ENCODE measurements around the gene MANF.
"Not testable (repeated sequence)": the region's sequence is repeated elsewhere in the genome, so short reads cannot be mapped to it uniquely, and the experiment has no call there.

Gene MANF

DNA sequence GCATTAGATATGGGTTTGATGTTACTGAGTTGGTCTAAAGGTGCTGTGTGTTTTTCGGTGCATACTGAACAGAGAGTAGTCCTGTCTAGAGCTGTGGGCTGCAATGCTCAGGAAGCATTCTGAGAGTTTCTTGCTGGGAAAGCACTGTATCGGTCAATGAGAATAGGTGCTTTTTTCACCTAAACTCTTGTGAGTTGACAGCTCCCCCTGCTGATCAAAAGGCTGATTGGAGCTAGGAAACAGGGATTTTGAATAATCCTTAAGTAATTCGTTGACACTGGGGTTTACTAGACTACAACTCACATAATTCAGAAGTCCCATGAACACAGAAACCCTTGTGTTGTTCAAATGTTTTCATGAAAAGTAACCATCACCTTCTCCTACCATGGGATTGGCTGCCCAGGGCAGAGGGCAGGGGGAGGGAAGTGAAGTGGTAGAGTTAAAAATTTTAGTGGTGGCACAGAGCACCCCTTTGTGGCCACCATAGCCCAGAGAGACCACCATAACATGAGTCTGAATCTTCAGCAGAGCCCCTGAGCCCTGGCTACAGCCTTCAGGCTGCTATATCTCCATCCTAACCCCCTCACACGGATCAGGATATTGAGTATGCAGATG is 13.0 kb upstream of the MANF start:
- H3K27ac ChIP-seq: no peak overlapping the region
- no peak for DNase-seq (ENCODE audit: low read depth, low spot score)

GRCh38 chr3:51373658-51374421 is 11.3 kb upstream of the MANF start:
- H3K27ac ChIP-seq: no peak overlapping the region
- DNase-seq (ENCODE audit: low read depth, low spot score): no peak

GRCh38 chr3:51374456-51374855 is 10.6 kb upstream of the MANF start:
- H3K27ac ChIP-seq: no peak overlapping the region
- no peak for DNase-seq (ENCODE audit: low read depth, low spot score)

GRCh38 chr3:51375136-51375535 is 10.0 kb upstream of the MANF start:
- no peak for DNase-seq (ENCODE audit: low read depth, low spot score)
- no peak overlapping the region for H3K27ac ChIP-seq

GRCh38 chr3:51375571-51375970 is 9.5 kb upstream of the MANF start:
- DNase-seq (ENCODE audit: low read depth, low spot score): no peak
- H3K27ac ChIP-seq: no peak overlapping the region

DNA sequence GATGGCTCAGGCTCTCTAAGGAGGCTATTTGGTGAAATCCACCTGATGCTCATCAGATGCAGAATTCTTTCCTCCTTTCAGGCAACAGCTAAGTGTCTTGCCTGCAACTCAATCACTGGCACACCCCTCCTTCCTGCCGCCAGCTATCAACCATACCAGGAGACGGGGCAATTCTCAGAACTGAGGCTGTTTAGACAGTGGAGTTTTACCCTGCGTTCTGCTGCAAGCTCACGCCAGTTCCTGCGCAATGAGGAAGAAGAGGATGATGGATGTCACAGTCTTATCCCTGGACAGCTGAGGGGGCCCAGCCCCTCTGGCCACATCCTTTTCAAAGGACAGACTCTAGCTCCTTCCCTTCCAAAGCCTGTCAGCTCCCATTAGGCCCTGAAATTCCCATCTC is 7.0 kb upstream of the MANF start:
- no peak for DNase-seq (ENCODE audit: low read depth, low spot score)
- H3K27ac ChIP-seq: no peak overlapping the region

- DNase-seq (ENCODE audit: low read depth, low spot score): no peak
- H3K27ac ChIP-seq: no peak overlapping the region
Measured at GRCh38 chr3:51378726-51379125, 6.4 kb upstream of the MANF start.

DNA sequence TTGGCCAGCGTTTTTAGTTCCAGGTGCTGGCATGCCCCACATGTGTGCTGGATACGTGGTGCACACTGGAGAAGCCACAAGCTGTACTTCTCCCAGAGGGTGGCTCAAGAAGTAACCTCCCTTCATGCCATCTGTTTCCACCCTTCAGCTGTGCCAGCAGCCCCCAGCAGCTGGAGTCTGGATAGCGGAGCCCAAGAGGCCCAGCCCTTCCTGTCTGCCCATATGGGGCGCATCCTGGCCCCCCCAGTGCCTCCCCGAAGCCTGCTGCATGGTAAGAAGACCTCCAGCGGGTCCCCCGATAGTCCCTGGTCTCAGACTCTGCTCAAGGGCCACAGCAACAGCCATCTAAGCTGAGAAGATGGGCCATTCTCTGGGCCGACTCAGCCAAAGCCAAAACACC is 5.8 kb upstream of the MANF start:
- H3K27ac ChIP-seq: no peak overlapping the region
- DNase-seq (ENCODE audit: low read depth, low spot score): no peak

GRCh38 chr3:51379746-51380455 is 5.2 kb upstream of the MANF start:
- no peak for DNase-seq (ENCODE audit: low read depth, low spot score)
- no peak overlapping the region for H3K27ac ChIP-seq

GRCh38 chr3:51380601-51381332 is 4.3 kb upstream of the MANF start:
- H3K27ac ChIP-seq: no peak overlapping the region
- DNase-seq (ENCODE audit: low read depth, low spot score): no peak

GRCh38 chr3:51381333-51381705 is 3.8 kb upstream of the MANF start:
- no peak overlapping the region for H3K27ac ChIP-seq
- DNase-seq (ENCODE audit: low read depth, low spot score): no peak

GRCh38 chr3:51382076-51382745 is 2.9 kb upstream of the MANF start:
- H3K27ac ChIP-seq: no peak overlapping the region
- no peak for DNase-seq (ENCODE audit: low read depth, low spot score)

DNA sequence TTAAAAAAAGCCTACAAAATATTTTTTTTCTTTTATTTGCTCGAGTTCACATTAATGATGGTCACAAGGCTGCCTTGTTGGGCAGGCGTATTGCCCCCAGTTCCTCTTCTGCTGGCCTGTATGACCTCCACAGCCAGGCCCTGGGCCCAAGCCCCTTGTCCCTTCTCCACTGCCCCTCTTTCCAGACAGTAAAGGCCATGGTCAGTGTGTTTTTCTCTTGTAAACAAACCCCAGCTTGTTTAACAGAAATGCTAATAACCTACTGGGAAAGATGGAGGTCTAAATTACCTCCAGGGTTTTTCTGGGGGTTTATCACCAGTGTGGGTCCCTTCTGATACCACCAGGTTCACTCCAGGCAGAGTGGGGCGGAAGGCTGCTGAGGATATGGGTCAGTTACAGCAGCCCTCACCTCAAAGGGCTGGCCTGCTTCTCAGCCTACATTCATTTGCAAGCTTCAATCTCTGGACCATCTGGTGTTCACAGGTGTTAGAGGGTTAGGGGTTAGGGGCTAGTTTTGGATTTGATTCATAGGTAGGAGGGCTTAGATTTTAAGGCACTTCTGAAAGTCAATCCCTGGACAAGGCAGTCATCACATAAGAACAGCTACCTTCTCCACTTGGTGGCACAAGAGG is 2.0 kb upstream of the MANF start:
- H3K27ac ChIP-seq: no peak overlapping the region
- no peak for DNase-seq (ENCODE audit: low read depth, low spot score)

DNA sequence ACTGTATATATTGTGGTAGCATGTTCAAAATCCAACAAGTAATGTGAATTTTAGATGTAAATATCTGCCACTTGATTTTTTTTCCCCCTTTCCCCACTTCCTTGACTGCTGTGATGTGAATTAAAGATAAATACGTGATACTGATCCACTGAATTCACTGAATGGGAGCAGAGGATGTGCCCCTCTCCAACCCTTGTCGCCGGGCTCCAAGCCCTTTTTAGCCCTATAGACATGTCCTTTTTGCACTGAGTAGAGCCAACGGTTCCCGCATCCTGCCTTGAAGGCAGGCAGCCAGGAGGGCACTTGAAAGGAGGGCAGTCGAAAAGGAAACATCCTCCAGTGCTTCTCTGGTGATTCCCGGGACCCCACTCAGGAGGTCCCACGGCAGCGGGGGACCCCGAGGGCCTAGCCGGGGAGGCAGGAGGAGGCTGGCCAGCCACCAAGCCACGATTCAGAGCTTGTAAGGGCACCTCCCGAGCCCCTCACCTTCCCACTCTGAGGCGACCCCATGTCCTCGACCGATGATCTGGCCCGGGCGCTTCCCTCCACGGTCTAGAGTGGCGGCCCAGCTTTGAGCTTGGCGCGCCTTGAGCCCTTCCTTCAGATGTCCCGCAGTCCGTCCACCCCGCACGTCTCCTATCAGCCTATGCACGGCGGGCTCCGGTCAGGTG is 901 bp upstream of the MANF start:
- no peak for DNase-seq (ENCODE audit: low read depth, low spot score)
- peak overlapping the region; percentile 69 for H3K27ac ChIP-seq

DNA sequence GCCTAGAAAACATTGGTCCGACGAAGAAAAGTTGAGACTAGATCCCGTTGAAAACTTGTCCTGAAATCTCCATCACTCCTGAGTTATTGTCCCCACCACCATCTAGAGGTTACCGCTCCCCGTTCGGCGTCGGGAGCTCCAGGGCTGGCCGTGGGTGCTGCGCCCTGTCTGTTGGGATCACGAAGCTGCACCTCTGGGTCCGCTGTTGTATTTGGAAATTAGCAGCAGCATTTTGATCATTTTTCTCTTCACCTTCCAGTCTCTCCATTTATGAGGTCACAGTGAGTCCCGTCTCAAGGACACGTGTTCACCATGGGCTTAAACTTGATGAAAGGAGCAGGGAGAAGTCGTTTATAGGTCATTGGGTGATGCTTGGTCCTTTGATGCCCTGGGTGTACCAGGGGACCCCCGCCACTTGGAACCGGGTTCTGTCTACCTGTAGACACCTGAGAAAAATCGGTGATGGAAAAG is 565 bp downstream of the MANF start:
- no peak for DNase-seq (ENCODE audit: low read depth, low spot score)
- peak overlapping the region; percentile 69 for H3K27ac ChIP-seq

GRCh38 chr3:51386159-51386851 is 1.2 kb downstream of the MANF start:
- H3K27ac ChIP-seq: peak overlapping the region; percentile 69
- DNase-seq (ENCODE audit: low read depth, low spot score): no peak

DNA sequence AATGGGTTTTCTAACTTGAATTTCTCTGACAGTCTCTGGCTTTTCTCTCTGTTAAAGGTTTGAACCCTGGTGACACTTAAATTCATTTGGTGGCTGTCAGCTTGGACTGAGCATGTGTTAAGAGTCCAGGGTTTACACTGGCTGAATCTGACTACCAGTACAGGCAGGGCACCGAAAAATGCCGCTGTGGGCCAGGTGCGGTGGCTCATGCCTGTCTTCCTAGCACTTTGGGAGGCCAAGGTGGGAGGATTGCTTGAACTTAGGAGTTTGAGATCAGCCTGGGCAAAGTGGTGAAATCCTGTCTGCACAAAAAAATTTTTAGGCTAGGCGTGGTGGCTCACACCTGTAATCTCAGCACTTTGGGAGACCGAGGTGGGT is 1.8 kb downstream of the MANF start:
- DNase-seq (ENCODE audit: low read depth, low spot score): no peak
- peak overlapping the region; percentile 69 for H3K27ac ChIP-seq

DNA sequence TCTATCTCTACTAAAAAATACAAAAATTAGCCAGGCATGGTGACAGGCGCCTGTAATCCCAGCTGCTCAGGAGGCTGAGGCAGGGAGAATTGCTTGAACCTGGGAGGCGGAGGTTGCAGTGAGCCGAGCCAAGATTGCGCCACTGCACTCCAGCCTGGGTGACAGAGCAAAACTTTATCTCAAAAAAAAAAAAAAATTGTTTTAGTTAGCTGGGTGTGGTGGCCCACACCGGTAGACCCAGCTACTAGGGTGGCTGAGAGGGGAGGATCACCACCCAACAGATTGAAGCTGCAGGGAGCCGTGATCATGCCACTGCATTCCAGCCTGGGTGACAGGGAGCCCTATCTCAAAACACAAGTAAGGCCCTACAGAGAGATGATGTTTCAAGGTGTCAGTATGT is 2.2 kb downstream of the MANF start:
- DNase-seq (ENCODE audit: low read depth, low spot score): not testable (repeated sequence)
- H3K27ac ChIP-seq: peak overlapping the region; percentile 69

Measured in epithelial cell of prostate (primary cell).